GM10248 (cell line): ENCODE results near the gene MIPEP.

ENCODE experiments used
- CTCF ChIA-PET: fragments of 300-600 bp; sonication (Branson Sonifier 250); formaldehyde crosslinking; extraction: SDS; loops from one replicate; lab custom pipeline; 2021; ENCODE audit warnings: antibody characterized with exemption; lab: Yijun Ruan, JAX
- POLR2A ChIA-PET: fragments of 350-650 bp; sonication (Branson Sonifier 250); formaldehyde crosslinking; extraction: SDS; loops from one replicate; lab custom pipeline; 2020; ENCODE audit warnings: antibody characterized with exemption; lab: Yijun Ruan, JAX
- DNase-seq: peaks from one replicate; pipeline ENCODE4 v3.0.0; 2012; ENCODE audit errors: extremely low spot score
- CTCF ChIP-seq: IDR thresholded peaks from 2 replicates; pipeline ENCODE4 v1.5.1; 2012; ENCODE audit warnings: mild to moderate bottlenecking, low read depth; ENCODE audit errors: extremely low read depth, missing control alignments, control extremely low read depth

The MIPEP gene

GRCh38 chr13:23715092-23715761 lies 174.0 kb downstream of the MIPEP start:
- no peak for DNase-seq
- no peak for TF ChIP-seq CTCF
- CTCF ChIA-PET: interaction anchor here (1.3 to 1.4 kb wide), 2 partner anchors 9 to 48 kb away, joined by 3 to 4 read pairs; no protein-coding TSS in a partner anchor
- POLR2A ChIA-PET: no interaction called here

GRCh38 chr13:23714672-23715071 lies 174.5 kb downstream of the MIPEP start:
- ChIA-PET POLR2A (no interaction called here), CTCF (interaction anchor here (1.4 kb wide), 1 partner anchor 48 kb away, joined by 4 read pairs; no protein-coding TSS in a partner anchor)
- no peak for DNase-seq
- no peak for TF ChIP-seq CTCF

DNA sequence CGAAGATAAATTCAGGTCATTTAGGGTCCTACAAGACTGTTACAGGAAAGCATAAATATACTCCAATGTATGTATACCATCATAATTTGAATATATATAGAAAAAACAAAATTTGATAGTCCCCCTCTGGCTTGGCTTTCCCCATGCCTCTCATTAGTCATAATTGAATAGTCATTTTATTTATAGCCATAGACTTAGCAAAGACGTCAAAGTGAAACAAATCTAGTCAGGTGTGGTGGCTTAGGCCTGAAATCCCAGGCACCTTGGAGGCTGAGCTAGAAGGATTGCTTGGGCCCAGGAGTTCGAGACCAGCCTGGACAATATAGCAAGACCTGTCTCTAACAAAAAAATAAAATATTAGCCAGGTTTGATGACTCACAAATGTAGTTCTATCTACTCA lies 177.8 kb downstream of the MIPEP start:
- ChIA-PET POLR2A (no interaction called here), CTCF (interaction anchor here (1.0 to 2.4 kb wide), 4 partner anchors 15 to 179 kb away, joined by 3 to 7 read pairs (median 4); no protein-coding TSS in a partner anchor)
- no peak for DNase-seq
- no peak for TF ChIP-seq CTCF

- POLR2A ChIA-PET: no interaction called here
Observed at GRCh38 chr13:23710366-23710765, 178.8 kb downstream of the MIPEP start.

DNA sequence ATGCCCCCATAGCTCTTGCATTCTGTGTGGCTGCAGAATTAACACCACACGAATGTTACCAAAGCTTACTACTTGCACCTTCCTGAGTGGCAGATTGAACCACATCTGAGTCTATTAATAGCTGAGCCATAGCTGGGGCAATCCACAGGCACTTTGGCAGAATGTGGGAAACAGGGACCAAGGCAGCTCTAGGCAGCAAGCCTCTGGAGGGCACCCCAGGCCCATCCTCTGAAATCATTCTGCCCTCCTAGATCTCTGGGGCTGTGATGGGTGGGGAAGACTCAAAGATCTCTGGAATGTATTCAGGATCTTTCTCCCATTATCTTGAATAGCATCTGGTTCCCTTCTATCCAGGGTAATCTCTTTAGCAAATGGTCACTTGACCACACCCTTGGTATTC lies 179.7 kb downstream of the MIPEP start:
- DNase-seq: no peak
- CTCF ChIA-PET: interaction anchor here (0.9 to 2.5 kb wide), 4 partner anchors 11 to 243 kb away, joined by 4 to 11 read pairs (median 6); partner anchors contain the start of gene MIPEP
- TF ChIP-seq CTCF: no peak
- POLR2A ChIA-PET: no interaction called here

More at GRCh38 chr13:23710366-23710765, 178.8 kb downstream of the MIPEP start:
- no peak for TF ChIP-seq CTCF
- CTCF ChIA-PET: interaction anchor here (1.0 to 2.4 kb wide), 3 partner anchors 16 to 180 kb away, joined by 3 to 7 read pairs (median 5); no protein-coding TSS in a partner anchor
- no peak for DNase-seq

DNA sequence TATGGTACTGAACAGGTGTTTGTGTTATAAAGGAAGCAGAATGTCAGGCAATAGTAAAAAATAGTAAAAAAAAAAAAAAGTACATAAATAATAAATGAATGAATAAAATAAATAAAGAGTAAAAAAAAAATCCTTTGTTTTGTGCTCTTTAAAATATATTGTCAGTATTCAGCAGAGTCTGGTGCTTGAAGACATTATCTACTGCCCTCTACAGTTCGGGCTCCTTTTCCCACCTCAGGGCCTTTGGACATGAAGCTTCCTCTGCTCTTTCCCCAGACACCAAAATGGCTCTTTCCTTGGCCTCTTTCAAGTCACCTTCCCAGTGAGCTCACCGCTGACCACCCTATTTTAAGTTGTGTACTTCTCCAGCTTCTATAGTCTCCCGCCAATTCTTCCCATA lies 181.5 kb downstream of the MIPEP start:
- TF ChIP-seq CTCF: peak; percentile 31
- ChIA-PET POLR2A (no interaction called here), CTCF (interaction anchor here (0.6 to 2.5 kb wide), 14 partner anchors 9 to 283 kb away, joined by 3 to 11 read pairs (median 4); partner anchors contain the start of gene MIPEP)
- no peak for DNase-seq
